IPS-15b (cell line): ENCODE data around the gene TENT5A.

ENCODE experiments used
- H3K27me3 ChIP-seq: one replicate; pipeline ENCODE4 v1.6.1; 2013; ENCODE audit warnings: low read length; ENCODE audit not compliant: control insufficient read depth, insufficient read depth
- H3K36me3 ChIP-seq: one replicate; pipeline ENCODE4 v1.6.1; 2013; ENCODE audit warnings: low read length; ENCODE audit not compliant: control insufficient read depth, insufficient read depth
- H3K4me1 ChIP-seq: one replicate; pipeline ENCODE4 v1.6.1; 2013; ENCODE audit warnings: mild to moderate bottlenecking, low read length; ENCODE audit not compliant: control insufficient read depth, insufficient read depth
- H3K4me3 ChIP-seq: one replicate; pipeline ENCODE4 v1.5.1; 2013; ENCODE audit warnings: low read depth, low read length
- H3K9ac ChIP-seq: one replicate; pipeline ENCODE4 v1.6.1; 2013; ENCODE audit warnings: low read depth, mild to moderate bottlenecking, low read length
- H3K9me3 ChIP-seq: one replicate; pipeline ENCODE4 v1.6.1; 2013; ENCODE audit warnings: mild to moderate bottlenecking, low read length; ENCODE audit not compliant: control insufficient read depth, insufficient read depth

Gene TENT5A

GRCh38 chr6:81758221-81758620 is 5.7 kb upstream of the TENT5A start:
- peaks cover 6% of the 10 kb centered on the region for H3K27me3 ChIP-seq
- H3K36me3 ChIP-seq: no peaks in the 10 kb centered on the region
- H3K9me3 ChIP-seq: no peaks in the 10 kb centered on the region
- no peaks in the 10 kb centered on the region for H3K4me1 ChIP-seq
- no peak overlapping the region for H3K9ac ChIP-seq
- no peak overlapping the region for H3K4me3 ChIP-seq

GRCh38 chr6:81756690-81757089 is 4.2 kb upstream of the TENT5A start:
- Histone ChIP-seq H3K36me3 (no peaks in the 10 kb centered on the region), H3K9me3 (no peaks in the 10 kb centered on the region), H3K27me3 (peaks cover 6% of the 10 kb centered on the region), H3K4me3 (no peak overlapping the region), H3K4me1 (no peaks in the 10 kb centered on the region), H3K9ac (no peak overlapping the region)

- peaks cover 2% of the 10 kb centered on the region for H3K4me1 ChIP-seq
- H3K9ac ChIP-seq: no peak overlapping the region
- H3K36me3 ChIP-seq: no peaks in the 10 kb centered on the region
- H3K27me3 ChIP-seq: peaks cover 17% of the 10 kb centered on the region
- H3K9me3 ChIP-seq: no peaks in the 10 kb centered on the region
- H3K4me3 ChIP-seq: no peak overlapping the region
These were observed 3.1 kb upstream of the TENT5A start for GRCh38 chr6:81755551-81755950.

GRCh38 chr6:81754906-81755305 is 2.4 kb upstream of the TENT5A start:
- H3K9ac ChIP-seq: no peak overlapping the region
- H3K4me1 ChIP-seq: peaks cover 2% of the 10 kb centered on the region
- H3K9me3 ChIP-seq: no peaks in the 10 kb centered on the region
- H3K36me3 ChIP-seq: no peaks in the 10 kb centered on the region
- H3K4me3 ChIP-seq: no peak overlapping the region
- H3K27me3 ChIP-seq: peaks cover 21% of the 10 kb centered on the region

- H3K9me3 ChIP-seq: no peaks in the 10 kb centered on the region
- peaks cover 2% of the 10 kb centered on the region for H3K4me1 ChIP-seq
- no peaks in the 10 kb centered on the region for H3K36me3 ChIP-seq
- peaks cover 21% of the 10 kb centered on the region for H3K27me3 ChIP-seq
- peak overlapping the region; percentile 88 for H3K4me3 ChIP-seq
- H3K9ac ChIP-seq: no peak overlapping the region
These were observed 1.5 kb upstream of the TENT5A start for GRCh38 chr6:81753711-81754577.

GRCh38 chr6:81752921-81753710 is 635 bp upstream of the TENT5A start:
- peaks cover 2% of the 10 kb centered on the region for H3K4me1 ChIP-seq
- peak overlapping the region; percentile 88 for H3K4me3 ChIP-seq
- no peak overlapping the region for H3K9ac ChIP-seq

GRCh38 chr6:81751388-81752083 is 945 bp downstream of the TENT5A start:
- no peaks in the 10 kb centered on the region for H3K36me3 ChIP-seq
- peaks cover 21% of the 10 kb centered on the region for H3K27me3 ChIP-seq
- peaks cover 5% of the 10 kb centered on the region for H3K4me1 ChIP-seq
- H3K9me3 ChIP-seq: no peaks in the 10 kb centered on the region
- H3K9ac ChIP-seq: peak overlapping the region; percentile 70
- H3K4me3 ChIP-seq: peak overlapping the region; percentile 88

More at GRCh38 chr6:81752921-81753710, 635 bp upstream of the TENT5A start:
- H3K27me3 ChIP-seq: peaks cover 21% of the 10 kb centered on the region
- no peaks in the 10 kb centered on the region for H3K9me3 ChIP-seq
- H3K36me3 ChIP-seq: no peaks in the 10 kb centered on the region

- Histone ChIP-seq H3K27me3 (peaks cover 21% of the 10 kb centered on the region), H3K9me3 (no peaks in the 10 kb centered on the region), H3K4me1 (peaks cover 5% of the 10 kb centered on the region), H3K9ac (no peak overlapping the region), H3K36me3 (no peaks in the 10 kb centered on the region), H3K4me3 (peak overlapping the region; percentile 88)
These were observed 1.6 kb downstream of the TENT5A start for GRCh38 chr6:81750681-81751387.

- no peaks in the 10 kb centered on the region for H3K9me3 ChIP-seq
- no peaks in the 10 kb centered on the region for H3K36me3 ChIP-seq
- peaks cover 21% of the 10 kb centered on the region for H3K27me3 ChIP-seq
- H3K9ac ChIP-seq: no peak overlapping the region
- H3K4me1 ChIP-seq: peaks cover 5% of the 10 kb centered on the region
- no peak overlapping the region for H3K4me3 ChIP-seq
These were observed 2.3 kb downstream of the TENT5A start for GRCh38 chr6:81750200-81750599.

GRCh38 chr6:81749707-81750106 is 2.8 kb downstream of the TENT5A start:
- H3K27me3 ChIP-seq: peaks cover 20% of the 10 kb centered on the region
- H3K9me3 ChIP-seq: no peaks in the 10 kb centered on the region
- no peak overlapping the region for H3K4me3 ChIP-seq
- peaks cover 5% of the 10 kb centered on the region for H3K4me1 ChIP-seq
- H3K36me3 ChIP-seq: no peaks in the 10 kb centered on the region
- no peak overlapping the region for H3K9ac ChIP-seq

GRCh38 chr6:81748994-81749393 is 3.5 kb downstream of the TENT5A start:
- H3K27me3 ChIP-seq: peaks cover 14% of the 10 kb centered on the region
- H3K4me3 ChIP-seq: no peak overlapping the region
- H3K4me1 ChIP-seq: peaks cover 5% of the 10 kb centered on the region
- H3K9ac ChIP-seq: no peak overlapping the region
- H3K36me3 ChIP-seq: no peaks in the 10 kb centered on the region
- no peaks in the 10 kb centered on the region for H3K9me3 ChIP-seq
